H1 (cell line): ENCODE data around the gene NDUFS8. TPM values are rescaled to one million over a fixed set of nuclear protein-coding genes. Genes with fewer than 3 reads are reported as not detected.

ENCODE experiments used
- CTCF ChIA-PET: fragments of 300-600 bp; sonication (Branson Sonifier 250); formaldehyde crosslinking; loops from one replicate; lab custom pipeline; 2021; ENCODE audit not compliant: partially characterized antibody; lab: Charles Lee
- POLR2A ChIA-PET: fragments of 300-600 bp; sonication (Branson Sonifier 250); formaldehyde crosslinking; loops from one replicate; lab custom pipeline; 2021; ENCODE audit warnings: inconsistent platforms; ENCODE audit not compliant: partially characterized antibody; lab: Charles Lee
- DNase-seq, 2 experiments: peaks; one replicate each; pipeline versions ENCODE4 v3.0.0 to v3.0.0-alpha.2; 2010 to 2022; ENCODE audit warnings: low spot score in 2 of 2, low read depth in 1 of 2, mixed read lengths in 1 of 2
- FAIRE-seq: peaks from 2 replicates; lab custom pipeline; 2011; peaks lifted over from hg19 to GRCh38; lab: Jason Lieb, UNC
- H2AFZ ChIP-seq: 2 replicates; pipeline ENCODE4 v1.8.1; 2012; ENCODE audit warnings: low read length, inconsistent platforms
- H2AK5ac ChIP-seq: 2 replicates; pipeline ENCODE4 v1.6.1; 2013; ENCODE audit warnings: low read depth, low read length
- H2BK120ac ChIP-seq: replicated peaks from 2 replicates; pipeline ENCODE3; 2013; ENCODE audit warnings: low read depth, low read length, inconsistent platforms
- H2BK12ac ChIP-seq: 2 replicates; pipeline ENCODE4 v1.6.1; 2013; ENCODE audit warnings: low read depth, low read length
- H2BK15ac ChIP-seq: 2 replicates; pipeline ENCODE4 v1.6.1; 2013; ENCODE audit warnings: low read length
- H2BK20ac ChIP-seq: 2 replicates; pipeline ENCODE4 v1.6.1; 2013; ENCODE audit warnings: low read length
- H2BK5ac ChIP-seq: 2 replicates; pipeline ENCODE4 v1.6.1; 2013; ENCODE audit warnings: low read depth, low read length
- H3K14ac ChIP-seq: 2 replicates; pipeline ENCODE4 v1.6.1; 2013; ENCODE audit warnings: inconsistent platforms; ENCODE audit not compliant: insufficient read length
- H3K18ac ChIP-seq: 2 replicates; pipeline ENCODE4 v1.6.1; 2013; ENCODE audit warnings: low read length; ENCODE audit errors: extremely low read depth
- H3K23ac ChIP-seq: 2 replicates; pipeline ENCODE4 v1.6.1; 2013; ENCODE audit warnings: inconsistent platforms; ENCODE audit not compliant: insufficient read length
- H3K23me2 ChIP-seq: 2 replicates; pipeline ENCODE4 v1.6.1; 2013; ENCODE audit warnings: low read depth, low read length
- H3K27ac ChIP-seq: 2 replicates; pipeline ENCODE4 v1.6.1; 2011; ENCODE audit warnings: low read depth, low read length, inconsistent platforms
- H3K27me3 ChIP-seq, 4 experiments: replicated peaks in 1 of 4; 1 replicate in 1 of 4; 2 replicates in 3 of 4; pipeline versions ENCODE4 v1.6.1 to v1.8.1; 2011 to 2013; ENCODE audit warnings: low read length in 3 of 4, mild to moderate bottlenecking in 3 of 4, inconsistent platforms in 2 of 4, mixed read lengths in 2 of 4, moderate library complexity in 1 of 4; ENCODE audit not compliant: control insufficient read depth in 3 of 4, insufficient read depth in 3 of 4; ENCODE audit errors: extremely low read depth in 1 of 4
- H3K36me3 ChIP-seq, 4 experiments: 2 replicates each; pipeline versions ENCODE4 v1.6.1 to v1.8.1; 2011 to 2013; ENCODE audit warnings: mild to moderate bottlenecking in 4 of 4, low read length in 3 of 4, moderate library complexity in 2 of 4, control low read depth in 1 of 4, inconsistent platforms in 1 of 4; ENCODE audit not compliant: insufficient read depth in 4 of 4, control insufficient read depth in 2 of 4
- H3K4ac ChIP-seq: replicated peaks from 2 replicates; pipeline ENCODE3; 2013; ENCODE audit warnings: low read length, low read depth, mixed read lengths, inconsistent platforms; ENCODE audit not compliant: insufficient read length
- H3K4me1 ChIP-seq, 4 experiments: replicated peaks in 1 of 4; 1 replicate in 1 of 4; 2 replicates in 3 of 4; pipeline versions ENCODE4 v1.6.1 to v1.8.1; 2011 to 2013; ENCODE audit warnings: low read length in 3 of 4, inconsistent platforms in 2 of 4, mixed read lengths in 1 of 4; ENCODE audit not compliant: insufficient read depth in 4 of 4, control insufficient read depth in 3 of 4
- H3K4me2 ChIP-seq, 2 experiments: 2 replicates each; pipeline versions ENCODE4 v1.6.1 to v1.8.1; 2011 to 2013; ENCODE audit warnings: low read depth in 2 of 2, low read length in 2 of 2, control low read depth in 1 of 2, inconsistent platforms in 1 of 2, mild to moderate bottlenecking in 1 of 2; ENCODE audit not compliant: insufficient read depth in 1 of 2
- H3K4me3 ChIP-seq, 4 experiments: fragments of 200-600, 300-600 bp in 1 of 4; sonication (generic), shearing (Covaris generic), sonication (Bioruptor Twin) in 1 of 4; 2 replicates each; pipeline versions ENCODE4 v1.5.1 to v1.8.1; 2011 to 2016; ENCODE audit warnings: low read length in 4 of 4, low read depth in 3 of 4, control low read depth in 2 of 4, inconsistent platforms in 2 of 4, mild to moderate bottlenecking in 2 of 4, mixed read lengths in 1 of 4, moderate library complexity in 1 of 4; ENCODE audit not compliant: insufficient read depth in 2 of 4; ENCODE audit errors: extremely low read depth in 1 of 4
- H3K56ac ChIP-seq: replicated peaks from 2 replicates; pipeline ENCODE3; 2013; ENCODE audit warnings: low read depth, mild to moderate bottlenecking, mixed read lengths, low read length, inconsistent platforms; ENCODE audit not compliant: insufficient read length
- H3K79me1 ChIP-seq: 2 replicates; pipeline ENCODE4 v1.6.1; 2013; ENCODE audit warnings: low read depth, low read length, control low read depth
- H3K79me2 ChIP-seq, 2 experiments: 2 replicates each; pipeline versions ENCODE4 v1.6.1 to v1.8.1; 2012 to 2013; ENCODE audit warnings: low read length in 2 of 2, mild to moderate bottlenecking in 2 of 2, inconsistent platforms in 1 of 2; ENCODE audit not compliant: insufficient read depth in 2 of 2, control insufficient read depth in 1 of 2
- H3K9ac ChIP-seq, 4 experiments: replicated peaks in 1 of 4; 1 replicate in 1 of 4; 2 replicates in 3 of 4; pipeline versions ENCODE4 v1.6.1 to v1.8.1; 2011 to 2013; ENCODE audit warnings: low read depth in 3 of 4, low read length in 3 of 4, control low read depth in 2 of 4, mild to moderate bottlenecking in 2 of 4, moderate library complexity in 2 of 4, inconsistent platforms in 1 of 4; ENCODE audit errors: extremely low read depth in 1 of 4
- H3K9me3 ChIP-seq, 2 experiments: 2 replicates each; pipeline versions ENCODE4 v1.6.1 to v1.8.1; 2012 to 2013; ENCODE audit warnings: mild to moderate bottlenecking in 2 of 2, moderate library complexity in 2 of 2, control low read depth in 1 of 2, inconsistent platforms in 1 of 2, low read depth in 1 of 2, low read length in 1 of 2, mixed read lengths in 1 of 2; ENCODE audit not compliant: insufficient read depth in 2 of 2
- H4K20me1 ChIP-seq, 2 experiments: replicated peaks in 1 of 2; 2 replicates each; pipeline versions ENCODE3 to v1.8.1; 2011 to 2013; ENCODE audit warnings: inconsistent platforms in 2 of 2, low read length in 2 of 2, mild to moderate bottlenecking in 1 of 2; ENCODE audit not compliant: insufficient read depth in 2 of 2, control insufficient read depth in 1 of 2
- H4K5ac ChIP-seq: 2 replicates; pipeline ENCODE4 v1.6.1; 2013; ENCODE audit warnings: low read length, low read depth, mixed read lengths, inconsistent platforms; ENCODE audit not compliant: insufficient read length
- H4K8ac ChIP-seq: 2 replicates; pipeline ENCODE4 v1.8.0; 2013; ENCODE audit warnings: mild to moderate bottlenecking, moderate library complexity, low read length, inconsistent platforms; ENCODE audit not compliant: insufficient read depth; ENCODE audit errors: extremely low read depth
- H4K91ac ChIP-seq: replicated peaks from 2 replicates; pipeline ENCODE3; 2013; ENCODE audit warnings: low read length, mixed read lengths, inconsistent platforms; ENCODE audit not compliant: insufficient read length
- SIRT6 ChIP-seq: IDR thresholded peaks from one replicate; pipeline ENCODE4 v1.7.1; 2012; ENCODE audit warnings: low read length, inconsistent platforms
- WGBS, 2 experiments: shearing (Covaris generic) in 1 of 2; methylation state at CpG; one replicate each; pipeline versions ENCODE4 v1.1.6 to v1.1.7; 2013 to 2015; ENCODE audit warnings: low lambda C conversion rate in 2 of 2, mixed read lengths in 2 of 2, inconsistent platforms in 1 of 2, low coverage in 1 of 2, missing lambda C conversion rate in 1 of 2; ENCODE audit not compliant: insufficient replicate concordance in 2 of 2, insufficient coverage in 1 of 2, insufficient read length in 1 of 2; ENCODE audit errors: extremely low coverage in 1 of 2, missing lambda C conversion rate in 1 of 2; 5-methylcytosine and 5-hydroxymethylcytosine counted together
- polyA plus RNA-seq, 7 experiments: library from polyadenylated mRNA; depleted of rRNA in 3 of 7; stranded (reverse) in 5 of 7; unstranded in 2 of 7; fragments of >200 nt in 5 of 7; fragments of 200-250 nt in 2 of 7; gene quantifications; 1 replicate in 5 of 7; 2 replicates in 1 of 7; 4 replicates in 1 of 7; pipeline versions ENCODE4 v1.2.1 to v1.2.3, GENCODE V29; 2011 to 2013; ENCODE audit warnings: missing spikeins in 2 of 7, mixed read lengths in 2 of 7
- total RNA-seq: library from RNA; stranded (reverse); fragmentation: NEBNext Ultra II Directional; extraction: Animal tissue kit (Norgen Biotek cat#: 25700); gene quantifications from 2 replicates; pipeline ENCODE4 v1.2.1, GENCODE V29; 2021

Gene NDUFS8
- total and polyA plus RNA-seq, 2 of the 8 experiments (the other 6 are each of a cell fraction or from before 2014, with no cell fraction given), result 182 to 291 TPM

DNA sequence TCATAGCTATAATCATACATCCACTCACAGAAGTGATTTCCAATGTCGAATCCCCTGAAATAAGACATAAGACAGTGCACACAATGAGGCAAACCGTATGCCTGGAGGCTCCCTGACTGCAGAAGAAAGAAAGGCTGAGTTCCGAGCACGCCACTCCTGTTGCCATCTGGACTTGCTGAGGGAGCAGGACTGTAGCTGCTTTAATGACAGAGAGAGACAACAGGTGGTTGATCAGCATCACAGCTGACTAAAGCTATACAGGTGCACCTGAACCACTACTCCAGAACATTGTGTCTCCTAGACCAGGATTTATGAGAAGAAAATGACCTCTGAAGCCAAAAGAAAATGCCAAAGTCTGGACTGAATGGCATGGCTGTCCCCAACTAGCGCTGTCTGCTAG, 35.4 kb downstream of the NDUFS8 start:
- H4K8ac ChIP-seq, result no peak overlapping the region
- WGBS, 2 experiments, result 95% methylated on average over 5 of the region's 5 CpGs; no CpG with 5 or more reads in 1 of the 2 experiments
- H3K27me3 ChIP-seq, result no peaks in the 10 kb centered on the region
- H3K36me3 ChIP-seq, result peaks cover 43 to 96% (median 86%) of the 10 kb centered on the region in 4 experiments
- H2BK12ac ChIP-seq, result no peak overlapping the region
- H3K23me2 ChIP-seq, result no peaks in the 10 kb centered on the region
- ChIA-PET CTCF (interaction anchor here (0.8 to 1.0 kb wide), 2 partner anchors 114 to 143 kb away, joined by 3 read pairs; no protein-coding TSS in a partner anchor), POLR2A (interaction anchor here (1.4 kb wide), 1 partner anchor 14 kb away, joined by 4 read pairs; no protein-coding TSS in a partner anchor)
- no peak overlapping the region for H3K4ac ChIP-seq
- no peak overlapping the region for H3K27ac ChIP-seq
- no peak overlapping the region for H2BK15ac ChIP-seq
- H3K4me2 ChIP-seq, result no peak overlapping the region
- H3K4me3 ChIP-seq, result no peak overlapping the region
- H3K14ac ChIP-seq, result no peak overlapping the region
- no peak overlapping the region for H2AK5ac ChIP-seq
- no peak overlapping the region for H2BK120ac ChIP-seq
- no peak overlapping the region for H3K18ac ChIP-seq
- DNase-seq, result no peak
- no peak overlapping the region for H4K5ac ChIP-seq
- FAIRE-seq, result no peak
- no peak overlapping the region for H3K9ac ChIP-seq
- H4K20me1 ChIP-seq, result peaks cover 4 to 6% of the 10 kb centered on the region in 2 experiments
- no peak overlapping the region for H2AFZ ChIP-seq
- no peaks in the 10 kb centered on the region for H3K4me1 ChIP-seq
- no peak overlapping the region for H3K23ac ChIP-seq
- peaks cover 3% of the 10 kb centered on the region; the same call in 1 of the 2 replicates for H3K79me1 ChIP-seq
- H3K79me2 ChIP-seq, result no peaks in the 10 kb centered on the region; a peak in 1 of 4 replicates
- H3K56ac ChIP-seq, result no peak overlapping the region
- TF ChIP-seq SIRT6, result no peak
- no peak overlapping the region for H2BK5ac ChIP-seq
- H4K91ac ChIP-seq, result no peak overlapping the region
- H3K9me3 ChIP-seq, result no peaks in the 10 kb centered on the region
- H2BK20ac ChIP-seq, result no peak overlapping the region
